ENCODE data around the gene RAB18.

Gene RAB18

DNA sequence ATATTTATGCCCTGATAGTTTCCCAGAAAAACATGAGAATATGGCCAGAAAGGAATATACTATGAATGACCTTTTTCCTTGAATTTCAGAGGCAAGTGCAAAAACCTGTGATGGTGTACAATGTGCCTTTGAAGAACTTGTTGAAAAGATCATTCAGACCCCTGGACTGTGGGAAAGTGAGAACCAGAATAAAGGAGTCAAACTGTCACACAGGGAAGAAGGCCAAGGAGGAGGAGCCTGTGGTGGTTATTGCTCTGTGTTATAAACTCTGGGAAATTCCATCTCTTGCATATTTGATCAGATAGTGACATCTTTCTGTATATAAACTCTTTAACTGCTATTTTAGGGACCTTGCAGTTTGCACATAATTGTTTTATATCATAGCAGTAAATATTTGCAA lies 33.7 kb downstream of the RAB18 start:
- Histone ChIP-seq H3K4me2 (ENCODE audit: low read length) (no peak overlapping the region), H3K79me2 (ENCODE audit: control insufficient read depth, low read length) (no peaks in the 10 kb centered on the region), H3K4me1 (ENCODE audit: control insufficient read depth, low read length) (no peaks in the 10 kb centered on the region), H3K9me2 (replicated peaks; ENCODE audit: control insufficient read depth, low read length) (no peaks in the 10 kb centered on the region), H3F3A (ENCODE audit: control insufficient read depth, insufficient read depth) (no peaks in the 10 kb centered on the region), H3K9me3 (ENCODE audit: control insufficient read depth, insufficient read depth, low read length) (no peaks in the 10 kb centered on the region), H3K4me3 (ENCODE audit: low read length) (no peak overlapping the region), H3K27ac (ENCODE audit: low read depth, low read length) (no peak overlapping the region), H4K20me1 (ENCODE audit: control insufficient read depth, insufficient read depth, low read depth, low read length) (no peaks in the 10 kb centered on the region), H3K27me3 (ENCODE audit: control insufficient read depth, low read length) (no peaks in the 10 kb centered on the region), H3K36me3 (ENCODE audit: control insufficient read depth, low read length) (peaks cover 53% of the 10 kb centered on the region)
- TF ChIP-seq, protein P1, sequence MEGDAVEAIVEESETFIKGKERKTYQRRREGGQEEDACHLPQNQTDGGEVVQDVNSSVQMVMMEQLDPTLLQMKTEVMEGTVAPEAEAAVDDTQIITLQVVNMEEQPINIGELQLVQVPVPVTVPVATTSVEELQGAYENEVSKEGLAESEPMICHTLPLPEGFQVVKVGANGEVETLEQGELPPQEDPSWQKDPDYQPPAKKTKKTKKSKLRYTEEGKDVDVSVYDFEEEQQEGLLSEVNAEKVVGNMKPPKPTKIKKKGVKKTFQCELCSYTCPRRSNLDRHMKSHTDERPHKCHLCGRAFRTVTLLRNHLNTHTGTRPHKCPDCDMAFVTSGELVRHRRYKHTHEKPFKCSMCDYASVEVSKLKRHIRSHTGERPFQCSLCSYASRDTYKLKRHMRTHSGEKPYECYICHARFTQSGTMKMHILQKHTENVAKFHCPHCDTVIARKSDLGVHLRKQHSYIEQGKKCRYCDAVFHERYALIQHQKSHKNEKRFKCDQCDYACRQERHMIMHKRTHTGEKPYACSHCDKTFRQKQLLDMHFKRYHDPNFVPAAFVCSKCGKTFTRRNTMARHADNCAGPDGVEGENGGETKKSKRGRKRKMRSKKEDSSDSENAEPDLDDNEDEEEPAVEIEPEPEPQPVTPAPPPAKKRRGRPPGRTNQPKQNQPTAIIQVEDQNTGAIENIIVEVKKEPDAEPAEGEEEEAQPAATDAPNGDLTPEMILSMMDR (IDR thresholded peaks at IDR 0.05; ENCODE audit: low read depth, low read length, poor library complexity, severe bottlenecking) = no peak
- TF ChIP-seq EZH2phosphoT487 (IDR thresholded peaks at IDR 0.05; ENCODE audit: borderline replicate concordance, low read length) = no peak

DNA sequence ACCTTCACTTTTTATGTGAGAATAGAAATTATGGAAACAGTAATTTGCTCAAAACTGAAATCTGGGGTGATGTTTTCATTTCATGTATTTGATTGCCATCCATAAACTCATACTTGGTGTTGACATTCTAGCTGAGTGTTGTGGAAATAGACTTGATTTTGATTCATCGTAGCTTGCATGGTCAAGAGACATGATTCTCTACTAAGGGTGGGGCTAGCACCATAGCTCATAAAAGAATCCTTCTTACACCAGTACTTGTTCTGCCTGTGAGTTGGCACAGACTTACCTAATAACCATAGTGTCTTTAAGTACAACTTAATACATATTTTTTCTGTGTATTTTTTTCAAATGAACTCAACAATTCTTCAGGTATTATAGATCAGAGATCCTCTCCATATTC lies 36.6 kb downstream of the RAB18 start:
- H3K36me3 ChIP-seq (ENCODE audit: control insufficient read depth, low read length) = peaks cover 31% of the 10 kb centered on the region

DNA sequence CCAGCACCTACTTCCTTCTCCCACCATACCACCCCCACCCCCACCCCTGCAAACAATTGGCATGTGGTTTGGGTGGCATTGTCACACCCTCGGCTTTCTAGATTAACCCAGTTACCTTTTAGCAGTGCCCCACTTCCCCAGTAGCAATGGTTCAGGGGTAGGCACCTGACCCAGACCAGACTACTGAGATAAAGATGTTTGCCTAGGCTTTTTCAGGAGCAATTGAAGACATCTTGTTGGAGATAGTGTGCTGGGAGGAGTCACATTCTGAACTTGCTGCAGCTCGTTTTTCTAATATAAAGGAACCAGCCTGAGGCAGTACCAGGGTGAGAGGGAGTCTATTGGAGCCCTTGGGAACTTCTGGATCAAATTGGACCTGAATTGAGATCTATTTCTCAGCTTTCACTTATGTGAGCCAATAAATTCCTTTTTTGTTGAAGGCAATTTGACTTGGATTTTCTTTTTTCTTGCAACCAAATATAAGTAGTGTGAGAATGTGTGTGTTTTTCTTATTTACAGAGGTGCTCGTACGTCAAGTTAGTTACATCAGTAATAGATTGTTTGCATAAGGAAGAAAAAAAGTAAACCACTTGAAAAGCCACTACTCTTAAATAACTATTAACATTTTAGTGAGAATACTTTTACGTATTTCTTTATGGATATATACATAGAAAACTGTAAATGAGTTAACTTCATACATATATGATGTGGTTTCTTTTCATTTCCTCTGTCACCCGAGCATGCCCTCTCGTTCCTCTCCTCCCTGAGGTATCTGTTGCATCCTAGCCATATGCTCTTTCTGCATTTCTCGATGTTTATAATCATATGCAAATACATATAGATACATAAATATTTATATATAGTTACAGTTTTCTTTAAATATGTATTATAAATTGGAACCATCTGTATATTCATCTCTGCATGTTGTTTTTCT lies 38.0 kb downstream of the RAB18 start:
- no peak for TF ChIP-seq EZH2phosphoT487 (IDR thresholded peaks at IDR 0.05; ENCODE audit: borderline replicate concordance, low read length)
- TF ChIP-seq, protein P1 (IDR thresholded peaks at IDR 0.05; ENCODE audit: low read depth, low read length, poor library complexity, severe bottlenecking) = no peak
- Histone ChIP-seq H3K4me1 (ENCODE audit: control insufficient read depth, low read length) (no peaks in the 10 kb centered on the region), H3K9me2 (replicated peaks; ENCODE audit: control insufficient read depth, low read length) (no peaks in the 10 kb centered on the region), H3K4me2 (ENCODE audit: low read length) (no peak overlapping the region), H3K27ac (ENCODE audit: low read depth, low read length) (no peak overlapping the region), H3K36me3 (ENCODE audit: control insufficient read depth, low read length) (peaks cover 25% of the 10 kb centered on the region), H3K4me3 (ENCODE audit: low read length) (no peak overlapping the region), H3K27me3 (ENCODE audit: control insufficient read depth, low read length) (no peaks in the 10 kb centered on the region), H3K9me3 (ENCODE audit: control insufficient read depth, insufficient read depth, low read length) (no peaks in the 10 kb centered on the region), H3K79me2 (ENCODE audit: control insufficient read depth, low read length) (no peaks in the 10 kb centered on the region), H3F3A (ENCODE audit: control insufficient read depth, insufficient read depth) (no peaks in the 10 kb centered on the region), H4K20me1 (ENCODE audit: control insufficient read depth, insufficient read depth, low read depth, low read length) (no peaks in the 10 kb centered on the region)

More for the DNA sequence above, 36.6 kb downstream of the RAB18 start:
- Histone ChIP-seq H3K4me3 (ENCODE audit: low read length) (no peak overlapping the region), H3K4me1 (ENCODE audit: control insufficient read depth, low read length) (no peaks in the 10 kb centered on the region), H4K20me1 (ENCODE audit: control insufficient read depth, insufficient read depth, low read depth, low read length) (no peaks in the 10 kb centered on the region), H3F3A (ENCODE audit: control insufficient read depth, insufficient read depth) (no peaks in the 10 kb centered on the region), H3K9me2 (replicated peaks; ENCODE audit: control insufficient read depth, low read length) (no peaks in the 10 kb centered on the region), H3K79me2 (ENCODE audit: control insufficient read depth, low read length) (no peaks in the 10 kb centered on the region), H3K27ac (ENCODE audit: low read depth, low read length) (no peak overlapping the region), H3K27me3 (ENCODE audit: control insufficient read depth, low read length) (no peaks in the 10 kb centered on the region), H3K9me3 (ENCODE audit: control insufficient read depth, insufficient read depth, low read length) (no peaks in the 10 kb centered on the region), H3K4me2 (ENCODE audit: low read length) (no peak overlapping the region)
- TF ChIP-seq EZH2phosphoT487 (IDR thresholded peaks at IDR 0.05; ENCODE audit: borderline replicate concordance, low read length) = no peak
- TF ChIP-seq, protein P1 (IDR thresholded peaks at IDR 0.05; ENCODE audit: low read depth, low read length, poor library complexity, severe bottlenecking) = no peak
